Raji (cell line): ENCODE results near the gene TUBA4A.

Source experiments
- POLR2A ChIP-seq: IDR thresholded peaks from 2 replicates; pipeline ENCODE4 v1.6.1; 2011; ENCODE audit warnings: low read depth, low read length, control low read depth; ENCODE audit not compliant: insufficient read depth

The TUBA4A gene

DNA sequence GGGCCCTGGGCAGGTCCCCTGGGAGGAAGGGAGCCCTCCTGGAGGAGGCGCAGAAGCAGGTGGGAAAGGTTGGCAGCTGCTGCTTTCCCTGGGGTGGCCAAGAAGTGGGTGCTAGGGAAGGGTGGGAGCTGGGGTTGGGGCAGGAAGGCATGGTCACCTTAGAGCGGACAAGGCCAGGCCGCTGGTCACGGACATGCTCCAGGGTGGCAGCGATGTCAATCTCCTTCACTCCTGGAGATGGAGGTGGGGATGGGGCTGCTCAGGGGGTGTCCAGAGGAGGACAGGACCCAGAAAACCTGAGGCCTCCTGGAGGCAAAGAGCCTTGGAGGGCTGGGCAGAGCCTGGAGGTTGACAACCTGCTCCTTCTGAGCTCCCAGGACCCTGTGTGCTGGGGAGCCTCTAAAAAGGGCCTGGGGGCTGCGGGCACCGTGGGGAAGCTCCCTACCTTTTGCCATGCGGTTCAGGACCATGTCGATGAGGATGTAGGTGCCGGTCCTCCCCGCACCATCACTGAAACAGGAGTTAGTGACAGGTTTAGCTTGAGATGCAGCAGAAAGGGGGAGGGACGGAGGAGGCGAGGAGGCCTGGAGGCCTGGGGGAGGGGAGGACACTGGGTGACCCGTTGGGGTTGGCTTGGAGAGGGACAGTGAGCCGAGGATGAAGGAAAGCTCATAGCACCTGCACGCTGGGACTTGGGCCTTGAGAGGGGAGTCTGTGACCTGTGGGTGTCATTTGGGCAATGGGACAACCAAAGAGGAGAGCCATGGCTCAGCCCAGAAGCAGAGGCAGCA is 36.9 kb upstream of the TUBA4A start:
- no peak for TF ChIP-seq POLR2A

DNA sequence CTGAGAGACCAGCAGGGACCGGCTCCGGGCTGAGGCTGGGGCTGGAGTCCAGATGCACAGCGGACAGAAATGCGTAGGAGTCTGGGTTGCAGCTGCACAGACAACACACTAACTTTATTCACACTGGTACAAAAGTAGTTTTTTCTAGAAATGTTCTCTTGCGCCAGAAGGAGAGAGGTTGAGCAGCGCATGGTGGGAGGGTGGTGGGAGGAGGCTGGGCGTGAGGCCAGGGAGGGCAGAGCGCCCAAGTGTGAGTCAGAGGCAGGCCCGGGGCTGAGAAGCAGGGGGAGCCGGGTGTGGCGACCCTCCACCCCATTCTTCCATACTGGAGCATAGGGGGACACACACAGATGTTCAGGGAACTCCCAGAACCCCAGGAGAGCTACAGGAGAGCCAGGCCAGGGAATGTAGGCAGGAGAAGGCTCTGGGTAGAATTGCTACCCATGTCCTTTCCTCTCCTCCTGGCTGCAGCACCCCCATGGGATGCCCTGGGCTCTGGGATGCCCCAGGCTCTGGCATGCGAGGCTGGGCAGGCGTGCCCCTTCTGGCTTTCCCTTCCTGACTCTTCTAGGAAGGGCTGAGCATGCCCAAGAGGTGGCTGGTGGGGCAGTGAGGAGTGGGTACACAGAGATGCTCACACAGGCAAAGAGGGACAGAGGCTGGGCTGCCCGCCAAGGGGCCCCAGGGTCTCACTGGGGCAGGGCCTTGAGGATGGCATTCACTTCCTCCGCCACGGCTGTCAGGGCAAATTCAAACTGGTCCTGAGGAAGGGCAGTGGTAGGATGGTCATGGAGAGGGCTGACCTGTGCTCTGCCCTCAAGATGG is 36.0 kb upstream of the TUBA4A start:
- TF ChIP-seq POLR2A: no peak

DNA sequence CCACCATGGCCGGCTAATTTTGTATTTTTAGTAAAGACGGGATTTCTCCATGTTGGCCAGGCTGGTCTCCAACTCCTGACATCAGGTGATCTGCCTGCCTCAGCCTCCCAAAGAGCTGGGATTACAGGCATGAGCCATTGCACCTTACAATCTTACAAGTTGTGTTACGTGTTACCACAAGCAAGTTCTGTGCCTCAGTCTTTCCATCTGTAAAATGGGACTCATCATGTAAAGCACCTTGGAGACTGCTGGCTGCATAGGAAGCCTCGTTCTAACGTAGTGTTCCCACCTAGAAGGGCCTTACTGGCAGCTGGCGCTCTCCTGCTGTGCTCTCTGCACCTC is 35.4 kb upstream of the TUBA4A start:
- no peak for TF ChIP-seq POLR2A

DNA sequence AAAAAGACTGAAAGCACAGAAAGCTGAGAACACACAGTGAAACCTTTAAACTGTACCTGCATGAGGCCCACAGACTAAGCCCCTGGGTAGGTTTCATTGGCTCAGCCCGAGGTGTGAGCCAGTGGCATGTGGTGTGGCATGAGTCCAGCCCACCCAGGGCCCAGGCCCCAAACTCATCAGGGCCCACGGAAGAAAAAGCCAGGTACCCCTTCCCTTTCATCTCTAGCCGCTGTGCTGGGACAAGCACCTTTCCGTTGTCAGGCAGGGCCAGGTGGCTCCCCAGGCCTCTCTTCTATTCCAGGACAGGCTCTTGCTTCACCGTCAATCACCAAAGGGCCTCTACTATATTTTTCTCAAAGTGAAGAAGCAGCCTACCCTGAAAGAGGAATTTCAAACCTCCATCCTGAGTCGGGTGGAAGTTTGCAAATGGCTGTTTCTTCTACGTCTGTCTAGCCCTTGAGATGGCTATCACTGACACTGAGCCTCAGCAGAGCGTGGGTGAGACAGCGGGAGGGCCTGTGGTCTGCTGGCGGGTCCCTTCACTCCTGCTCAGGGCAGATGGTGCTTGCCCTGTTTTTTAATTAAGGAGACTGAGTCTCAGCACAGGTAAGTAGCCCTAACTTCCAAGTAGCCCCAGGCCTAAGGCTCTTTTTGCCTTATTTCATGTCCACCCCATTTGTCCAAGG is 34.0 kb upstream of the TUBA4A start:
- no peak for TF ChIP-seq POLR2A

DNA sequence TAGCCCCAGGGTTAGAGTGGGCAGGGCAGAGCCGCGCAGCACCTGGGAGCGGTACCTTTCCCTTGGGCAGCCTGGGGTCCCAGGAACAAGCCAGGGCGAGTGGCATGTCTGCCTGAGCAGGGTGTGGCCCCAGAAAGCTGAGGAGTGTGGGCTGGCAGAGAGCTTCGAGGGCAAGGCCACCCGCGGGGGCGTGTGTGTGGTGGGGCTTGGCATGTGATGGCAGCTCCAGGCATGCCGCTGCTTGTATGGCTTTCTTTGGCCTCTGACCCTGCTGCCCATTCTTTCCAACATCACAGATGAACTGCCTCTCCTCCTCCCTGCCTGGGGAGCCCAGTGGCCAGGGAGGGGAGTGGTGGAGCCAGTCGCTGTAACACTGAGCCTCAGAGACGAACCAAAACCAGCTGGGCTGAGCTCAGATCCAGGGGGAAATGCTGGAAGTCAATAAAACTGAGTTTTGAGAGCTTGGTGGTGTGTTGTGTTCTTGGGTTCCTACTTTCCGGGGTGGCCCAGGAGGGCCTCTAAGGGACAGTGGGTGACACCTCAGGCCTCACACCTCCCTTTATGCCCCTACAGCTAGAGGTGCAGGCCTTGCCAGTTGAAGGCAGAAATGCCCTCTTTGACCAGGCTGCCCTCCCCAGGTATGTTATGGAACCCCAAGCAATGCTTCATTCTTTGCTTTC is 32.9 kb upstream of the TUBA4A start:
- TF ChIP-seq POLR2A: no peak

DNA sequence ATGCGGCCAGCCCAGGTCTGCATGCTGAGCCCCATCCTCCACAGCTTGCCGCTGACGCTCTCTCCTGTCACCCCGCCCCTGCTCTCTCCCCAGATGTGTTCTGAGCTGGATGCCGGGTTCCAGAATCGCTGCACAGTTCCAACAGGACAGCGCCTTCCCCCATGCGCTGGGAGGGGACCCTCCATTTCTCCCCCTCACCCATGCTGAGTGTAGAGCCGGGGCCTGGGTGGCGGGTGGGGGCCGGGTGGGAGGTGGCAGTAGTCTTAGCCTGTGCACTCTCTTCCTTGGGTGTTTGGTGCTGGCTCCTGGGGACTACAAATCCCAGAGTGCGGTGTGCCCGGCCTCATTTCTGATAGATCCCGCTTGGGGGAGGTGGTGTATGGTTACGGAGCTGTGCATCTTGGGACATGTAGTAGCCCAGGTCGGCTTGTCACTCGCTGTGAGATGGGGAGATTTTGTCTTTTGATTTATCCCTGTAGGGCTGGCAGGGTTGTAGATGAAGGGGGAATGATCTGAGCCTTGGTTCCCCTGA is 32.2 kb upstream of the TUBA4A start:
- no peak for TF ChIP-seq POLR2A

DNA sequence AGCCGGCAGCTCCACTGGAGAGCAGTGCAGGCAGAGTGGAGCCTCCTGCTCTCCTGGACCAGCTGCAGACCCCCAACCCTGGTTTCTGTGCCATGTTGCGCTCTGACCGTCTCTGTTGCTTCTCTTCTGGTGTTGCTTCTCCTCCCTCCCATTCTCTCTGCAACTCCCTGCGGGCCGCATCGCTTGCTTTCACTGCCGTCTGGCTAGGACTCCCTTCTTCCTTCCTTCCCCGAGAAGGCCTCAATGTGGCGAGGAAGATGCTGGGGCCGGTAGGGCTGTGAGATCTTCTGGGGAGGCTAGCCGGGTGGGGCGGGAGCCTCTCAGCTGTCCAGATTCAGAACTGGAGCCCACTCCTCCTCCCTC is 31.6 kb upstream of the TUBA4A start:
- no peak for TF ChIP-seq POLR2A

DNA sequence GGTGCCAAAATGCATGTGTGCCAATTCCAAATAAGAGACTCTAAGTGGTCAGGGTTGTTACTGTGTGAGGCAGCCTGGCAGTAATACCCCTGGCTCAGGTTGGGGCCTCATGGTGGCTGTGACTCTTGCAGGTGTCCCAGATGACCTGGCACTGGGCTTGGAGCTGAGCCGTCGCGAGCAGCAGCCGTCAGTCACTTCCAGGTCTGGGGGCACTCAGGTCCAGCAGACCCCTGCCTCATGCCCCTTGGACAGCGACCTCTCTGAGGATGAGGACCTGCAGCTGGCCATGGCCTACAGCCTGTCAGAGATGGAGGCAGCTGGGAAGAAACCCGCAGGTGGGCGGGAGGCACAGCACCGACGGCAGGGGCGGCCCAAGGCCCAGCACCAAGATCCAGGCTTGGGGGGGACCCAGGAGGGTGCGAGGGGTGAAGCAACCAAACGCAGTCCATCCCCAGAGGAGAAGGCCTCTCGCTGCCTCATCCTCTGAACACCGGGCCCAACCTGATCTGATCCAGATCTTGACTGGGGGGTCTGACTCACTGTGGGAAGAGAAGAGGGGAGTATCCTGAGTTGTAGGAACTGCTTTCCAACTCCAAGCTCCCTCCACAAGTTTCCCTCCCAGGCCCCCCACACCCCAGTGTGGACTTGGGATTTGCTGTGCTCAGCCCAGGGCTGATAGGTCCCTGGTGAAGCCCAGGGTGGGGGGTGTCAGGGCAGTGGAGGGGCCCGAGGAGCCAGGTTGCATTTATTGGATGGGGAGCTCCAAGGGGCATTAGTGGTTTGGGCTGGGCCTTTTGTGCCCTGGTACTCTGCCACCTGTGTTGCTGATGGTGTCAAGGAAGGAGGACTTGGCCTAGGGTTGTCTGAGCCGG is 31.0 kb upstream of the TUBA4A start:
- TF ChIP-seq POLR2A: no peak

DNA sequence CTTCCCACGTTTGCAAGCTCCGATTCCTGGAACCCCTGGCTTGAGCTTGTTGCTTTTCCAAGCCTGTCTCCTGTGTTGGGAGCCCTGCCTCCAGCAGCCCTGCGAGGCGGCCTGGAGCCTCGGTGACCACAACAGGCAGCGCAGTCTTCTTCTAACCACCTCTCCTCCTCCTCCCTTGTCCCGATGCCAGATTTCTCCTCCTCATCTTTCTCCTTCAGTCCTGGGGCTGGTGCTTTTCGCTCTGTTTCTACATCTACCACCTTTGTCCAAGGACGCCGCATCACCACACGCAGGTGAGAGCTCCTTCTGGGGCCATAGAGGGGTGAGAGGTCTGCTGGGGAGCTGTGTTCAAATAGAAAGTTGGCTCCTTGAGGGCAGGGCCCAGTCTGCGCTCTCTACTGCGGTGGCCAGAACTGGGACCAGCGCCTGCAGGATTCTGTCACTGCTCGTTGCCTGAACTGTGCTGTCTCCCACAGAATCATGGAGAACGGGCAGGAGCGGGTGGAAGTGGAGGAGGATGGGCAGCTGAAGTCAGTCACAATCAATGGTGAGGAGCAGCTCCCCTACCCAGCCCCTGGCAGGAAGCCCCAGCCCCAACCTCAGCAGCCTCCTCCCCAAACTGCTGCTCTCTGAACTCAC is 29.3 kb upstream of the TUBA4A start:
- TF ChIP-seq POLR2A: no peak

DNA sequence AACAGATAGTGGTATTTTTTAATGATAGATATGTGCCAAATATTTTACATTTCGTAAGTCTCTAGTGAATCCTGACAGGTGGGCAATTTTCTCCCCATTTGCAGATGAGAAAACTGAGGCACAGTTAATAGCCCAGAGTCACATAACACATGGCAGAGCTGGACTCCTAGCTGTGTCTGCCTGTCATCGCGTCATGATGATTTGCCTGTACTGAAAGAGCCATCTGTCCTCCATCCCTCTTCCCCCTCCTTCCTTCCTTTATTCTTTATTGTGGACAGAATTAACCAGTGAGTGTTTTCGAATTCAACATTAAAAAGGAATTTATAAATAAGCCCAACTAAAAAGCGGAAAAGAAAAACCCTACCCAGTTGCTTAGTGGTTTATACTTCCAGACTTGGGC is 28.7 kb upstream of the TUBA4A start:
- TF ChIP-seq POLR2A: no peak

DNA sequence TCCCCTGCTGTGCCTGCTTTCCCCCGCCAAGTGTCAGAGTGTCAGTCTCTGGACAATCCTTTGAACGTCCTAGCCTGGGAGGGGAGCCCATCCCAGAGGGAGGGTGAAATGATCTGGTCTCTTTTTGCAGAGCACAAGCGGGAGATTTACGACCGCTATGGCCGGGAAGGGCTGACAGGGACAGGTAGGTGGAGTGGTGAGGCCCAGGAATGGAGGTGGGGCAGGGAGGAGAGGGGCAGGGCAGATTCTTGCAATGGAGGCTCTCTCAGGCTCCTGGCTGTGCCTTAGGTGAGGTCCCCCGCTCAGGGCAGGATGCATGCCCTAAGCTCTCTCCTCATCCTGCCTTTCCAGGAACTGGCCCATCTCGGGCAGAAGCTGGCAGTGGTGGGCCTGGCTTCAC is 27.9 kb upstream of the TUBA4A start:
- no peak for TF ChIP-seq POLR2A

DNA sequence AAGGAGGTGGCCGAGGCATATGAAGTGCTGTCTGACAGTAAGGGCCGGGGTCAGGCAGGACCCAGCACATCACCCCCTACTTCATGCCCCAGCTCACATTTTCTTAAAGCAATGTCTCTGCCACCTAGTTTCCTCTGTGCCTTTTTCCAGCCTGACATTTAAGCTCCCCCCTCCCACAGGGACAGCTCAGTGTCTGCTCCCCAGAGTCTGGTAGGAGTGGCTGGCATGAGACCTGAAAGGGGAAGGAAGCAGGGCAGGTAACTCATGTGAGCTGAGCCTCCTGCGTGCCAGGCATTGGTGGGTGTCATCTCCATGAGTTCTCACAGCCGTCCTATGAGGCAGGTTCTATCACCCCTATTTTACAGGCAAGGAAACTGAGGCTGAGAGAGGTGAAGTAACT is 26.9 kb upstream of the TUBA4A start:
- no peak for TF ChIP-seq POLR2A

DNA sequence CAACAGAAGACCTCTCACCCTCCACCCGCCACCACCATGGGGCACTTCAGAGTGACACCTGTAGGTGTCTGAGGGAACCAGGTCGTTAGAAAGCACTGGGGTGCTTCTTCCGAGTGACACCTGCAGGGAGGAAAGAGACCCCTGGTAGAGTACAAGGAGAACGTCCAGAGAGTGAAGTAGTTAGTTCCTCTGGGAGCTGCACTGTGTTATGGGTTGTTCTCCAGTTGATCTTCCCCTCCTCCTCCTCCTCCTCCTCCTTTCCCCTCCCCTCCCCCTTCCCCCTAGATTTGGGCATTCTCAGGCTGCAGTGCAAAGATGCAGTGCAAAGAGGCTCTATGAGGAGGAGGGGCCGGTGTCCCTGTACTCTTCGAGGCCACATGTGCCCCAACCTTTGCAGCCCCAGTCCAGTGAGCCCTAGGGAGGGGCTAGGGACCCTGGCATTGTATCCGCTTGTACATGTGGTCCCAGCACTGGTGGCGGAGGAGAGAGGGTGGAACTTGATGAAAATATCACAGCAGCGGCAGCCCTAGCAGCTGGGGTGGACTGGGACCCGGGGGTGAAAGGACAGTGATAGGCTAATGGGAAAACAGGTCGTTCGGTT is 26.3 kb upstream of the TUBA4A start:
- TF ChIP-seq POLR2A: no peak
